Activated CD4-positive, alpha-beta memory T cell treated with anti-CD3 and anti-CD28 coated beads for 36 hours (primary cell): ENCODE measurements around the gene CIB1. TPM values are rescaled to one million over a fixed set of nuclear protein-coding genes. Genes with fewer than 3 reads are reported as not detected.

Source experiments
- total RNA-seq, 2 experiments: library from RNA; stranded (reverse); gene quantifications; one replicate each; pipeline ENCODE4 v1.2.3, GENCODE V29; 2021

CIB1 gene
- total RNA-seq, 2 experiments from 2014 or later, result 162 to 170 TPM

Other genes with a start within 250 kb of the CIB1 start
- 10 to 100 TPM; 27.0 to 28.5 TPM for gene ZNF710, start 232.6 kb downstream of the CIB1 start, total RNA-seq
- 100 to 1,000 TPM; 170 to 175 TPM for gene IDH2, start 131.5 kb downstream of the CIB1 start, total RNA-seq
- 10 to 100 TPM; 13.1 to 16.7 TPM for gene SEMA4B, start 32.6 kb downstream of the CIB1 start, total RNA-seq
- gene GDPGP1, start 268 bp upstream of the CIB1 start, total RNA-seq, result 1 to 10 TPM; 8.0 to 9.2 TPM
- under 1 TPM; 0.55 to 0.73 TPM for gene TTLL13, start 15.6 kb upstream of the CIB1 start, total RNA-seq
- 10 to 100 TPM; 25.3 to 28.6 TPM for gene NGRN, start 31.7 kb upstream of the CIB1 start, total RNA-seq
- gene ZNF774, start 118.3 kb upstream of the CIB1 start, total RNA-seq, result 1 to 10 TPM in 1 of 2 experiments, under 1 TPM in 1; 0.68 to 1.1 TPM
- 100 to 1,000 TPM; 186 to 207 TPM for gene IQGAP1, start 154.3 kb upstream of the CIB1 start, total RNA-seq